Fibroblast of skin of right quadriceps (primary cell): ENCODE measurements around the gene ARMC3.
"Not testable (repeated sequence)": the region's sequence is repeated elsewhere in the genome, so short reads cannot be mapped to it uniquely, and the experiment has no call there.

ENCODE experiments used
- DNase-seq: peaks from one replicate; pipeline ENCODE4 v3.0.0-alpha.2; 2013

ARMC3 gene

DNA sequence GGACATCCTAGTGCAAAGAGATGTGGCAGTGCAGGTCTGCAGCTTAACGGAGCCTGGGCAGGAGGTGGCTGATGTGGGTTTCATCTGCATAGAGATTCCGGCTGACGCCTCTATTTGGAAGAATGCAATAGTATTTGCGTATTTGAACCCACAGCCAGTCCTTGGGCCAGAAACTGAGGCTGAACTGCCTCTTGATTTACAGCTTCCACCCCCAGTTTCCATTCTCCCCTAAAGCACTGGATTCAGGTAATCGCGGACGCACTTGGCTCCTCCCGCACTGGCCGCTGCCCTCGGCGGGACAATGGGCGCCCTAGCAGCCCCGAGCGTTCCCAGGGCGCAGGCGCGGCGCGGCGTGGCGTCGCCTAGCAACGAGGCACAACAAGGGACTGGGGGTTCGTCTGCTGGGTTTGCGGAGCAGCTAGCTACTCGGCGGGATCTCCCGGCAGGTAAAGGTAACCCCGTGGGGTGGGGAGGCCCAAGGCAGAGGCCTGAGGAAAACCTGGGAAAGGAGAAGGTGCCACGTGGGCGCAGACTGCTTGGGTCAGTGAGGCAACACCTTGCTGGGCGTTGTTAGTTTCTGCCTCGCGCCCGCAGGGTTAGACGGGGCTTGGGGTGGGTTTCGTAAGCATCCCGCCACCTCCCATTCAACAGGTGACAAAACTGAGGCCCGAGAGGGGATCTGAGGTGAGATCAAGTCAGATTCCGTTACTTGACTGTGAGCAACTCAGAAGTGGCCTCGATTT lies at the start of gene ARMC3:
TSS of gene ARMC3 (plus strand) at position 393 of the 743 bp plus-strand sequence. CDS start 3,944 bp downstream, outside the sequence.
- DNase-seq = peak; percentile 41

DNA sequence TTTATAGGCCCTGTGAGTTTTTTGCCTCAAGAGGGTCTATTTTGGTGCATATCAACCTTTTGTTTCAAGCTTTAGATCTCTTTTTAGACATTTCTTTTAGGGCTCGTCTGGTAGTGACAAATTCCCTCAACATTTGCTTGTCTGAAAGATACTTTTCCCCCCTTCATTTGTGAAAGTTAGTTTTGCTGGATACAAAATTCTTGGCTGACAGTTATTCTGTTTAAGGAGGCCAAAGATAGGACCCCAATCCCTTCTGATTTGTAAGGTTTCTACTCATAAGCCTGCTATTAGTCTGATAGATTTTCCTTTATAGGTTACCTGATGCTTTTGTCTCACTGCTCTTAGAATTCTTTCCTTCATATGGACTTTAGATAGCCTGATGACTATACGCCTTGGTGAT lies 36.1 kb upstream of the ARMC3 start:
- DNase-seq = no peak

GRCh38 chr10:22893781-22894180 lies 34.1 kb upstream of the ARMC3 start:
- no peak for DNase-seq

GRCh38 chr10:22894714-22895113 lies 33.1 kb upstream of the ARMC3 start:
- no peak for DNase-seq

GRCh38 chr10:22895252-22895651 lies 32.6 kb upstream of the ARMC3 start:
- DNase-seq = no peak

DNA sequence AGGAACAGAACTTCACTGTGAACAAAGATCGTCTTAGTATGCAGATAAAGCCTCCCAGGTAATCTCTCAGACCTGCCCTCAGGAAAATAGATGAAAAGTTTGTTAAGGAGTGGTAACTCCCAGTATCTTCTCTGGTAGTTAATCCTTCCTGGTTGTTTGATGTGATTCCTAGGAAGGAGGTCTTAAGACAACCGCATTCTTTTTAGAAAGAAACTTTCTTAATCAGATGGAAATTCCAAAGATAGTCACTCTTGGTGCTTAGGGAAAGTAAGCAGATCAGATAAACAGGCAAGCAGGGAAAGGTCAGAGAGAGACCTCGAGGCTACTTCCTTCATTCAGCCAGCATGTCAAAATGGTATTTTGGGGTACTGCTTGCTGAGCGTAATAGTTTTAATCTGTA lies 30.5 kb upstream of the ARMC3 start:
- DNase-seq = no peak

GRCh38 chr10:22899307-22899706 lies 28.5 kb upstream of the ARMC3 start:
- DNase-seq = no peak

DNA sequence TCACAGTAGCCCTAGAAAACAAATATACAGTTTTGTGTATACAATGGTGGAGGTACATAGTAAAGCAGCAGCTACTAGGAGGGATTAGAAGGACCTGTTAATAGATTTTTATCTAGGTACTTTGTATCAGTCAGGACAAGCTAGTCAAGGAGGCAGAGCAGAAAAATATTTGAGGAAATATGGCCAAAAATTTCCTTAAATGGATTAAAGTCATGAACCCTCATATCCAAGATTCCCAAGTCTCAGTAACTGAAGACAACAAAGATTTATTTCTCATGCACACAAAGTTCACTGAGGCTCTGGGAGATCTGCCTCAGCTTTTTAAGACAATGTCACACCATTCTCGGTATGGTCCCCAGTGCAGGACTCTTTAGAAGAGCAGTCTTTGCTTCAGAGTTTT lies 28.1 kb upstream of the ARMC3 start:
- DNase-seq = no peak

GRCh38 chr10:22900841-22901601 lies 26.8 kb upstream of the ARMC3 start:
- no peak for DNase-seq

GRCh38 chr10:22902147-22902546 lies 25.7 kb upstream of the ARMC3 start:
- DNase-seq = not testable (repeated sequence)

DNA sequence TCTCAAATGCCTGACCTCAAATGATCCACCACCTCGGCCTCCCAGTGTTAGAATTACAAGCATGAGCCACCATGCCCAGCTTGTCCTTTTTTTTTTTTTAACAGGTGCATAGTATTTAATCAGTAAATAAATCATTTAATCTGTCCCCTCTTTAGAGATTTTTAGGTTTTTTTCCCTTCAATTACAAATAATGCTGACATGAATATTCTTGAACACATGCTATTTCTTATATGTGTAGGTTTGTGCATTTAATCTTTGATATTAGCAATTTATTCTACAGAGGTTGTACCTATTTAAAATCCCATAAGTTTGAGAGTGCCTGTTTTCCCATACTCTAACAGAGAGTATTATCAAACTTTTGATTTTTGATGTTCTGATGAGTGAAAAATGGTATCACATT lies 24.2 kb upstream of the ARMC3 start:
- DNase-seq = no peak

GRCh38 chr10:22906767-22907166 lies 21.1 kb upstream of the ARMC3 start:
- DNase-seq = no peak

- no peak for DNase-seq
Observed at GRCh38 chr10:22908837-22909236, 19.0 kb upstream of the ARMC3 start.

DNA sequence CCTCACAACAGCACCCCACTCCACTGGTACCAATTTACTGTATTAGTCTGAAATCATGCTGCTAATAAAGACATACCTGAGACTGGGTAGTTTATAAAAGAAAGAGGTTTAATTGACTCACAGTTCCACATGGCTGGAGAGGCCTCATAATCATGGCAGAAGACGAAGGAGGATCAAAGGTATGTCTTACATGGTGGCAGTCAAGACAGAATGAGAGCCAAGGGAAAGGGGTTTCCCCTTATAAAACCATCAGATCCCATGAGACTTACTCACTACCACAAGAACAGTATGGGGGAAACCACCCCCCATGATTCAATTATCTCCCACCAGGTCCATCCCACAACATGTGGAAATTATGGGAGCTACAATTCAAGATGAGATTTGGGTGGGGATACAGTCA lies 18.2 kb upstream of the ARMC3 start:
- not testable (repeated sequence) for DNase-seq

GRCh38 chr10:22911067-22911466 lies 16.8 kb upstream of the ARMC3 start:
- DNase-seq = no peak

DNA sequence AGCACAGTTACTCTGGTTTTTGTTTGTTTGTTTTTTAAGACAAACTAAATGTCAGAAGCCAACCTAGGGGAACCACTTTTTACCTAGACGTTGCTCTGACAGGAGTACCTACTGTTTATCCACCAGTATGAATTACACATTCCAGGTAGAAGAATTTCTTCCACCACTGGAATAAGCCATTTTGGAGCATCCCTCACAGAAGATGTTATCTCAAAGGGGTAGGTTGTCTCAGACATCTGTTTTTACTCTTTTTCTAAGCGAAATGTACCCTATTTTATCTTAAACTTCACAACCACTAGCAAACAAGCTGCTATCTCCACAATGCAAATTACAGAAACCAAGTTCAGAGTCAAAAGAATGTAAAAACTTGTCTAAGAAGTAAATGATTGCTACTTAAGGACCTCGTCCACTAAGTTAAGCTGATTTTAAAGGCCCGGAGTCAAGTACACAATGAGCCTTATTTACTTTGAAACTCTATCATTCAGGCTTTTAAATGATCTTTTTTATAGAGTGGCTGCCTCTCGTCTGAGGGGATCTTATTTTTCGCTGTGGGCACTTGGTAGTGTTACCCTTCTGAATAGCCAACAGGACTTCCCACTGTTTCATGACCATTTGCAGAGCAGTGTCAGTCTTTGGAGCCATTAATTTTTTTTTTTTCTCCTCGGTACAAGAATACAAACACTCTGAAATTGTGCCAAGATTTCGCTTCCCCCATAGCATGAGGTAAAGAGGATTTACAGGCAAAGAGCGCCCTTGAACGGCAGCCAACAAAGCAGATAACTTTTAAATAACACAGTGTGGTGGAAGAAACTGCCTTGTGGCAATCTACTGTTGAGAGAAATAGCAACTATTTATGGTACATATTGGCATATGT lies 15.7 kb upstream of the ARMC3 start:
- peak; percentile 63 for DNase-seq

DNA sequence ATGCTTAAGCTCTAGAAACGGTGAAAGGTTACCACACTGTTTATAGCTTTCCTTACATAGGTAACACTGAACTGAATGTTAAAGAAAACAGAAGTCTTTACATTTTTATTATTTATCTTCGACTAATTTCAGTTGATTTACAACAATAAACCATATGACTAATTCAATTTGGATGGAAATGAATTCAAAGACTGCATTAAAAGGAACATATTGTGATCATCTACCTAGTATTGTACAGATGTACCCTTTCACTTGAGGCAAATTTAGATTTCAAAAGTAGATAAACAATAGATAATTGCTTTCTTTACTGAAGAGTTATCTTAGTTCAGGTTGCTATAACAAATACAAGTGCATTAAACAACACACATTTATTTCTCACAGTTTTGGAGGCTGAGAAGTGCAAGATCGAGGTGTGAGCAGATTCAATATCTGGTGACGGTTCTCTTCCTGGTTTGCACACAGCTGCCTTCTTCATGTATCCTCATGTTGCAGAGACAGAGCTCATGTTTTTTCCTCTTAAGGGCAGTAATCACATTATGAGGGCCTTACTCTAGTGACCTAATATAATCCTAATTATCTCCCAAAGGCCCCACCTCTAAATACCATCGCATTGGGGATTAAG lies 15.0 kb upstream of the ARMC3 start:
- DNase-seq = no peak

GRCh38 chr10:22913474-22914092 lies 14.3 kb upstream of the ARMC3 start:
- no peak for DNase-seq

GRCh38 chr10:22915314-22915713 lies 12.5 kb upstream of the ARMC3 start:
- DNase-seq = no peak

DNA sequence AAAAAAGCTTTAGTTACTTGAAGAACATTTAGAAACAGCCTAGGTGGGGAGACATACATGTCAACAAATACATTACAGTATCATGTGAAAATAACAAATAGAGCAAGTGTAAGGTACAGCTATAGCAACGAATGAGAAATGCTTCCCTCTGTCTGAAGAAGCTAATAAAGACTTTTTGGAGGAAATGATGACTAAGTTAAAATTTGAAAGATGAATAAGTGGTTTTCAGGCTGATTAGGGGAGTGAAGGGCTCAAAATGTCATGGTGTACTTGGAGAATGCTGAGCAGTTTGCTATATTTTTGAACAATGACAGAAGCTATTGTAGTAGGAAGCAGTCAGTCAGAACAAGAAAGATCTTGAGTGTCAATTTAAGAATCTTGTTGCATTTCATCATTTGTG lies 2.8 kb upstream of the ARMC3 start:
- no peak for DNase-seq

GRCh38 chr10:22927166-22927565 lies 687 bp upstream of the ARMC3 start:
- no peak for DNase-seq

DNA sequence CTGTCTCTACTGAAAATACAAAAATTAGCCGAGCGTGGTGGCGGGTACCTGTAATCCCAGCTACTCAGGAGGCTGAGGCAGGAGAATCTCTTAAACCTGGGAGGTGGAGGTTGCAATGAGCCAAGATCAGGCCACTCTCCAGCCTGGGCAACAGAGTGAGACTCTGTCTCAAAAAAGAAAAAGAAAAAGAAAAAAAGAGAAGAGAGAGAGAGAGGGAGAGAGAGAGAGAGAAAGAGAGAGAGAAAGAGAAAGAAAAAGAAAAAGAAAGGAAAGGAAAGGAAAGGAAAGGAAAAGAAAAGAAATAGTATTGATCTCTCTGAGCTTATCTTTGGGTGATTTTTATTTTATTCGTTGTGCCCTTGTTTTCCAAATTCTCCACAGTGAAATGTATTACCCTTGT lies 1.2 kb downstream of the ARMC3 start:
- not testable (repeated sequence) for DNase-seq
